Liver (tissue), 2 donors: ENCODE data around the gene CD300LB.

Experiments used
- YY1 ChIP-seq: IDR thresholded peaks from 2 replicates; pipeline ENCODE4 v1.6.1; 2016; ENCODE audit warnings: antibody characterized with exemption, mild to moderate bottlenecking
- TF ChIP-seq, protein P1 (sequence below): fragments of 150-350 bp; IDR thresholded peaks from 2 replicates; pipeline ENCODE4 v1.5.1; 2017; ENCODE audit warnings: improper control_type of control experiment, low read depth, low read length; ENCODE audit not compliant: missing input control
- donor health status: healthy.

GRCh38 chr17:74549343-74549742, 18.1 kb upstream of the CD300LB start:
- TF ChIP-seq, protein P1, sequence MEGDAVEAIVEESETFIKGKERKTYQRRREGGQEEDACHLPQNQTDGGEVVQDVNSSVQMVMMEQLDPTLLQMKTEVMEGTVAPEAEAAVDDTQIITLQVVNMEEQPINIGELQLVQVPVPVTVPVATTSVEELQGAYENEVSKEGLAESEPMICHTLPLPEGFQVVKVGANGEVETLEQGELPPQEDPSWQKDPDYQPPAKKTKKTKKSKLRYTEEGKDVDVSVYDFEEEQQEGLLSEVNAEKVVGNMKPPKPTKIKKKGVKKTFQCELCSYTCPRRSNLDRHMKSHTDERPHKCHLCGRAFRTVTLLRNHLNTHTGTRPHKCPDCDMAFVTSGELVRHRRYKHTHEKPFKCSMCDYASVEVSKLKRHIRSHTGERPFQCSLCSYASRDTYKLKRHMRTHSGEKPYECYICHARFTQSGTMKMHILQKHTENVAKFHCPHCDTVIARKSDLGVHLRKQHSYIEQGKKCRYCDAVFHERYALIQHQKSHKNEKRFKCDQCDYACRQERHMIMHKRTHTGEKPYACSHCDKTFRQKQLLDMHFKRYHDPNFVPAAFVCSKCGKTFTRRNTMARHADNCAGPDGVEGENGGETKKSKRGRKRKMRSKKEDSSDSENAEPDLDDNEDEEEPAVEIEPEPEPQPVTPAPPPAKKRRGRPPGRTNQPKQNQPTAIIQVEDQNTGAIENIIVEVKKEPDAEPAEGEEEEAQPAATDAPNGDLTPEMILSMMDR, result no peak
- no peak for TF ChIP-seq YY1
